Measurements from ENCODE around the gene TNIK.

DNA sequence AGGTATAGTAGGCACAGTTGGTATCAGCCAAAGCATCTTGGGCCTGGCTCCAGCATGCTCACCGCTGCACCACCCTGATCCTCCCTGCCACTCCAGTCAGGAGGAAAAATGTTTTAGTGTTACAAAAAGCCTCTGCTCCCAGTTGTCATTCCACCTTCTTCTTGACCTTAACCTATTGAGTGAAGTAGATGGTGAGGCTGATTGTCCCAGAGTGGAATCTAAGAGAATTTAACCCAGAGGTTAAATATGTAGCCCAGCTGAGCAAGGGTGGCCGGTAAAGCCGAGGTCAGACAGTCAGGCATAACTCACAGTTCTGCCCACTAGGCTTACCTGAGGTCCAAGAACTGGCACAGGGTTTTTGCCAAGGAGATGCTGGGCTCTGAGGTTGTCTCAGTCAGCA lies 30.7 kb upstream of the TNIK start:
- TF ChIP-seq, protein P1, sequence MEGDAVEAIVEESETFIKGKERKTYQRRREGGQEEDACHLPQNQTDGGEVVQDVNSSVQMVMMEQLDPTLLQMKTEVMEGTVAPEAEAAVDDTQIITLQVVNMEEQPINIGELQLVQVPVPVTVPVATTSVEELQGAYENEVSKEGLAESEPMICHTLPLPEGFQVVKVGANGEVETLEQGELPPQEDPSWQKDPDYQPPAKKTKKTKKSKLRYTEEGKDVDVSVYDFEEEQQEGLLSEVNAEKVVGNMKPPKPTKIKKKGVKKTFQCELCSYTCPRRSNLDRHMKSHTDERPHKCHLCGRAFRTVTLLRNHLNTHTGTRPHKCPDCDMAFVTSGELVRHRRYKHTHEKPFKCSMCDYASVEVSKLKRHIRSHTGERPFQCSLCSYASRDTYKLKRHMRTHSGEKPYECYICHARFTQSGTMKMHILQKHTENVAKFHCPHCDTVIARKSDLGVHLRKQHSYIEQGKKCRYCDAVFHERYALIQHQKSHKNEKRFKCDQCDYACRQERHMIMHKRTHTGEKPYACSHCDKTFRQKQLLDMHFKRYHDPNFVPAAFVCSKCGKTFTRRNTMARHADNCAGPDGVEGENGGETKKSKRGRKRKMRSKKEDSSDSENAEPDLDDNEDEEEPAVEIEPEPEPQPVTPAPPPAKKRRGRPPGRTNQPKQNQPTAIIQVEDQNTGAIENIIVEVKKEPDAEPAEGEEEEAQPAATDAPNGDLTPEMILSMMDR (IDR thresholded peaks at IDR 0.05; ENCODE audit: low read length), result no peak
- no peak for TF ChIP-seq EZH2 (IDR thresholded peaks at IDR 0.05; ENCODE audit: borderline replicate concordance, low read length)

Measured in OCI-LY1 (cell line).